ENCODE measurements around the gene KRT78.

- no peak for TF ChIP-seq EZH2phosphoT487 (IDR thresholded peaks at IDR 0.05; ENCODE audit: borderline replicate concordance, low read depth, low read length)
- TF ChIP-seq CTCF (conservative IDR thresholded peaks at IDR 0.05; ENCODE audit: low read length), result no peak
These were observed 25.2 kb upstream of the KRT78 start for GRCh38 chr12:52873832-52874572.
